K562 treated with DMSO at 1 percent for 12 hours (cell line): ENCODE data around the gene RASSF1. TPM values are rescaled to one million over a fixed set of nuclear protein-coding genes. Genes with fewer than 3 reads are reported as not detected.

Experiments used
- total RNA-seq: library from RNA; unstranded; fragments of 300-600 nt; gene quantifications from 2 replicates; pipeline ENCODE4 v1.2.3, GENCODE V29; 2022; ENCODE audit not compliant: insufficient read depth

RASSF1 gene, protein sequence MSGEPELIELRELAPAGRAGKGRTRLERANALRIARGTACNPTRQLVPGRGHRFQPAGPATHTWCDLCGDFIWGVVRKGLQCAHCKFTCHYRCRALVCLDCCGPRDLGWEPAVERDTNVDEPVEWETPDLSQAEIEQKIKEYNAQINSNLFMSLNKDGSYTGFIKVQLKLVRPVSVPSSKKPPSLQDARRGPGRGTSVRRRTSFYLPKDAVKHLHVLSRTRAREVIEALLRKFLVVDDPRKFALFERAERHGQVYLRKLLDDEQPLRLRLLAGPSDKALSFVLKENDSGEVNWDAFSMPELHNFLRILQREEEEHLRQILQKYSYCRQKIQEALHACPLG
- 44.3 and 50.8 TPM in 2 replicates for total RNA-seq

DNA sequence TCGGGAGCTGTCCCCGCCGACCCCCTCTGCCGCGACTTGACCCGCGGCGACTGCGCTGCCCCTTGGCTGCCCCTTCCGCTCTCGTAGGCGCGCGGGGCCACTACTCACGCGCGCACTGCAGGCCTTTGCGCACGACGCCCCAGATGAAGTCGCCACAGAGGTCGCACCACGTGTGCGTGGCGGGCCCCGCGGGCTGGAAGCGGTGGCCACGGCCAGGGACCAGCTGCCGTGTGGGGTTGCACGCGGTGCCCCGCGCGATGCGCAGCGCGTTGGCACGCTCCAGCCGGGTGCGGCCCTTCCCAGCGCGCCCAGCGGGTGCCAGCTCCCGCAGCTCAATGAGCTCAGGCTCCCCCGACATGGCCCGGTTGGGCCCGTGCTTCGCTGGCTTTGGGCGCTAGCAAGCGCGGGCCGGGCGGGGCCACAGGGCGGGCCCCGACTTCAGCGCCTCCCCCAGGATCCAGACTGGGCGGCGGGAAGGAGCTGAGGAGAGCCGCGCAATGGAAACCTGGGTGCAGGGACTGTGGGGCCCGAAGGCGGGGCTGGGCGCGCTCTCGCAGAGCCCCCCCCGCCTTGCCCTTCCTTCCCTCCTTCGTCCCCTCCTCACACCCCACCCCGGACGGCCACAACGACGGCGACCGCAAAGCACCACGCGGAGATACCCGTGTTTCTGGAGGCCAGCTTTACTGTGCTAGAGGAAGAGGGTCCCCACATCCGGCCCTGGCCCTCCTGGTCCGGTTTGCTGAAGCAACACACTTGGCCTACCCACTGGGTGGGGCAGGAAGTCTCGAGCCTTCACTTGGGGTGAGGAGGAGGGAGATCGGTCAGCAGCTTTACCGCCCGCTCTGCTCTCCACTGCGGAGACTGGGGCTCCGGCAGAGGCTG, at the start of gene RASSF1:
RASSF1 (minus strand) TSS at position 389 of the 882 bp plus-strand sequence; CDS start at position 358, 31 bp downstream.

DNA sequence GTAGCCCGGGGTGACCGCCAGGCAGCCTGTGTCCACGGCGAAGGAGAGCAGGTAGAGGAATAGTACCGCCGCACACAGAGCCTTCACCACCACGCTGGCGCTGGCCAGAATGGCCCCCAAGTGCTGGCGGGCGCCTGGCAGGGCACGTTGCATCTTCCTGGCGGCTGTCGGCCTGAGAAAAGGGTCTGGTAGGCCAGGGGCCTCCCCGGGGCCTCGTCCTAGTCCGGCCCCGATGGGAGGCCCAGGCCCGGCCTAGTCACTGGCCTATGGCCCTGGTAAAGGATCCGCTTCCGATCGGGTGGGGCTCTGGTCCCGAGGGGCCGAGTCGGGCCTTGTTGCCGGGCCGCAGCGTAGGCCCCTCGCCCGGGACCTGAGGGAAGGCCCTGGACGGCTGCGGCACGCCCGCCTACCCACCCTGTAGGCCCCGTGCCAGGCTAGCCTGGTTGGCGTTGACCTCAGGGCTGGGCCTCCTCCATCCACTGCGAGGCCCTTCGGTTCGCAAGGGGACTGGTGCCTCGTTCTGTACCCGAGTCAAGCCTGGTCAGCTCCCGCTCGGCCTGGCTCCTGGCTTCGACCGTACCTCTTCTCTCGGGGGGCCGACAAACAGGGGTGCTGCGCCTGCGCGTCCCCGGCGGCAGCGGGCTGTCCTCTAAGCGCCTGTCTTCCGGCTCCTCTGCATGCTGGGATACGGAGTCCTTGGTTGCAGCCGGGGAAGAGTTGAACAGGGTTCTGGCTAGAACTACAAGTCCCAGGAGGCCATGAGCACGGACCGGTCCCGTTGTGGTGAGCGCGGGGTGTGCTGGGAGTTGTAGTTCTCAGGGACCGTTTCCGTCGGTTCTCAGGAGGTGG, 18.5 kb upstream of the RASSF1 start, which contains the start of gene TMEM115:
TMEM115 (minus strand) TSS at position 611 of the 849 bp plus-strand sequence; CDS start at position 153, 458 bp downstream.

DNA sequence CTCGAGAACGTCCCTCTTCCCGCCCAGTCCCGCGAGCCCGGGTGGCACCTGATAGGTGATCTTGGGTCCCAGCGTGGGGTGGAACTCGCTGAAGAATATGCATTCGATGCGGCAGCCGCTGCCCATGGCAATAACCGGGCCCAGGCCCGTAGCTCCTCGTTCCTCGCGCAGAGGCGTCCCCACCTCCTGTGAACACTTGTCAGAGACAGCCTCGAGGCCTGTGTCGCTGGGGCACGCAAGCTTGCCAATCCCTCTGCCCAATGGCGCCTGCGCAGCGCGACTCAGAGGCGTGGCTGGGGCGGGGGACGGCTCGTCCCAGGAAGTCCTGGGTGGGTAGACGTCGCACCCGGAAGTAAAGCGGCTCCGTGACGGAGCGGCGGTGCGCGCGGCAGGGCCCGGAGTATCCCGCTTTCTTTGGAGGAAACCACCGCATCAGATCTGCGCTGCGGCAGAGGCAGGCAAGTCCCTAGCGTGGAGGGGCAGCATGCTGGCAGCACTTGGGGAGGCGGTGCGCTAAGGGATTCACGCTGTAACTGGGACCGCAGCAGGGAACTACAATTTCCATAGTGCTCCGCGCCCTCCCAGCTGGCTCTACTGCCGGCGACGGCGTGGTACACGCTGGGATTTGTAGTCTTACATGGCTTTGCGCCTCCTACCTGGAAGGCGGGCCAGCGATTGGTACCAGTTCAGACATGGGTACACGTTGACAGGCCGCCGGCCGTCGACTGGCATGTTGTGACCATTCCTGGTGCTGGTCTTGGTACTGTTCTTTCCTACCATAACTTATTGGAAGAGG, 10.1 kb upstream of the RASSF1 start, which contains the start of the genes CYB561D2 and NPRL2:
CYB561D2 (plus strand) TSS at position 336 of the 796 bp plus-strand sequence. CDS start 572 bp downstream, outside the sequence.
NPRL2 (minus strand) TSS at position 249 of the 796 bp plus-strand sequence; CDS start at position 126, 123 bp downstream.

DNA sequence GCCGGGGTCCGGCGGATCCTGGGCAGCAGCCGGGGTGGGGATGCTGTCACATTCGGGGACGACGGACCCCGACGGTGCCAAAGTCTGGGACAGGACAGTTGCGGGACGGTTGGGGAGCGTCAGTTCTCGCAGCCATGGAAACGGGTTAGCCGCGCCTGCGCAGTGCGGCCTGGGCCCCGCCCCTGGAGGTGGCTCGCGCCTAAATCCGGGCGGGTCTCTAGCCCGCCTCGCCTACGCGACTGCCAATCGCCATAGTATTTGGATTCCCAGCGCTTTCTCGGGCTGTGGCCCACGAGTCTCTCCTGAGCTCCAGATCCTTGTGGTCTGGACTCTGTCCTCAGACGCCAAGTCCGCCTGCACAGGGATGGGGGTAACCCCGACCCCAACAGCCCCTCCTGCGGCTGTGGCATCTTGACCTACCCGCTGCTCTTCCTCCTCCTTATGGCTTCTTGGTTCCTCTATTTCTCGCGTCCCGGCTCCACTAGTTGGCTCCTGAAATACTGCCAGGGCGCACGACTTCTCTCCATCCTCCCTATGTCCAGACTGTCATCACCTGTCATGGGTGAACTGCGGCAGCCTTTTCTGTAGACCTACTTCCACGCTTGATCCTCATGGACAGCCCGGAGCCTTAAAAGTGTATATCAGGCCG, 5.1 kb upstream of the RASSF1 start, which contains the start of gene ZMYND10:
ZMYND10 (minus strand) TSS at position 147 of the 649 bp plus-strand sequence. CDS start 153 bp downstream, outside the sequence.

DNA sequence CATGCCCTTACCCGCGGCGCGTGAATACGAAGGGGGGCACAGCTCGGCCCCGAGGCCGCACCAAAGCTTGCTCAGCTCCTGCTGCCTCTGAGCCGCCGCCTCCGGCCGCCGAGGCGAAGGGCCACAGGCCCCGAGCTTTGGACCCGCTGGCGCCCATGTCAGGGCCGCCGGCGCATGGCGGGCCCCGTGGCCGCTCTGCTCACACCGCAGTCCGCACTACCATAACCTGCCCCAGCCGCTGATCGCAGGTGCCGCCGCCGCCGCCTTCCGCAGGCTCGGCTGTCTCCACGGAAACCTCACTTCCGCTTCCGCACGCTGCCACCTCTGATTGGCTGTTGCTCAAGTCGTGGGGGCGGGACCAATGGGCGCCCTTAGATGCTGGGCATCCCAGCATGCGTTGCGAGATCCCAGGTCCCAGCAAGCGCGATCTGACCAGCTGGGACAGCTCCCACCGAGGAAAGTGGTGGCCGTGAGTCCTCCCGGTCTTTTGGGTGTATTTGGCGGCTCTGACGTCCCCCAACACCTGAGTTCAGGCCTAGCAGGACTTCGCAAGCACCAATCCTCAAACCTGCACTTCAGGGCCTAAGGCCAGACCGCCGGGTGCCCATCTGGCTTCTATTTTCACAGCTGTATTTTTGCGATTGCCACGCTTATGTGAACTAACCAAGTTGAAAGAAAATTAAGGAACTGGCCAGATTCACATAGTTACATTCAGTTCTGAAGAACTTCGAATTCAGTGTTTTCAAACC, 12.5 kb downstream of the RASSF1 start, which contains the start of gene TUSC2:
TUSC2 (minus strand) TSS at position 281 of the 749 bp plus-strand sequence; CDS start at position 157, 124 bp downstream.

DNA sequence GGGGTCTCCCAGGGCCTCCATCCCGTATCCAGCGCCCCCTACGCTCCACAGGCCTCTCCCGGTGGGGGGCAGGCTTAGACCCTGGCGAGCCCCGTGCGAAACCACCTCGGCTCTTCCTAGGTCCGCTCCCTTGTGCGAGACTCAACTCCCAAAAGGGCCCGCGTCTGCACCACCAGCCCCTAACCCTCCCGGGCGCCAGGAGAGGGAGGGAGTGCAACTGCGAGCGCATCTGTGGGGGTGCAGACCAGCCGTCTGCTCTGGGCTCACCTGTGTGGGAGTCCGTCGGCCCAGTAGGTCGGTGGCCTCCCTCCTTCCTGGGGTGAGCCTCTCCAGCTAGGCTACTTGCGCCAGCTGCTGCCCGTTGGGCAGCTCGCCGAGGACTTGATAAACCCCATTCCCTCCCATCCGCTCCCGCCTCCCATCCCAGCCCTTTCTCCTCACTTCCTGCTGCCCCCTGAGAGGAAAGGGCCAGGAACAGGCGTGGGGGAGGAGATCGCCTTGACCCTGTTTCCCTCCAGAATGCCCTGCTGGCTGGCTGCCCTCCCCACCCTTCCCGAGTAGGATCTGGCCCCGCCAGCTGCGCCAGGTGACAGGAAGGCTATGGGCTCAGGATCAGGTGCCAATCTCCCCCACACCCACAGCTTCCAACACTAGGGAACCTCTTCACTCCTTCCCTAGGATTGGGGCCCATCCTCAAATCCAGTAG, 18.1 kb downstream of the RASSF1 start, which contains the start of gene HYAL2:
HYAL2 (minus strand) TSS at position 360 of the 706 bp plus-strand sequence. CDS start 2,256 bp downstream, outside the sequence.

DNA sequence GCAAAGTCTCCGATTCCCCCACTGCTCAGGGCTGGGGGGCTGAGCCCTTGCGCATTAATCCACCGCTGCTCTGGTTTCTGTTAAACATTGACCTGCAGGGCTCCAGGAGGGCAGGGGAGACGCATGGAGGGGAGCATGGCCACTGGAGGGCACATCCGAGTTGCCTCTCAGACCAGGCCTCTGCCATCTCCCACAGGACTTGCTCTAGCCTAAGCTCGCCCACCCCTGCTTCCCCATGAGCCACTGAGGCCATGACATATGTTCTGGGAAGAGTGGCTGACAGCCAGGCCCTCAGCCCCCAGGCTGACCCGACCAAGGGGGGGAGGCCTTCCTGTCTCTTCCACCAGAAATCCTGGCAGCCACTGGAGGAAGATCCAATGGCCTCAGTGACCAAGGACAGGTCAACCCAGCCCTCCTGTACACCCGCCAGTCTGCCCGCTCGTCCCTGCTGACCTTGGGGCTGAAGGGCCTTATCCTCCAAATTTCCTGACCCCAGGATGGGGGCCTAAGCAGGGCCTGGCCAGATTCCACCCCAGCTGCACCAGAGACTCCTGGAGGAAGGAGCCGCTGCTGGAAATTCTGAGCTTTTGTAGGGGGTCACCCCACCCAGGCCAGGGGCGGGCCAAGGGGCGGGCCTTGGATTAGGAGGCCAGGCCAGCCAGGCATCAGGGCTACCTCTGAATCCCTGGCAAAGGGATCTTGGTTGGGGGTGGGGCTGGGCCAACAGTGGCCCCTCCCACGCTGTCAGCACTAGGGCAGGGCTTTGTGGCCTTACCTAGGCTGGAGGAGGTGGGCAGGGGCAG, 37.4 kb downstream of the RASSF1 start, which contains the start of gene HYAL1:
HYAL1 (minus strand) TSS at position 562 of the 803 bp plus-strand sequence. CDS start 618 bp downstream, outside the sequence.

DNA sequence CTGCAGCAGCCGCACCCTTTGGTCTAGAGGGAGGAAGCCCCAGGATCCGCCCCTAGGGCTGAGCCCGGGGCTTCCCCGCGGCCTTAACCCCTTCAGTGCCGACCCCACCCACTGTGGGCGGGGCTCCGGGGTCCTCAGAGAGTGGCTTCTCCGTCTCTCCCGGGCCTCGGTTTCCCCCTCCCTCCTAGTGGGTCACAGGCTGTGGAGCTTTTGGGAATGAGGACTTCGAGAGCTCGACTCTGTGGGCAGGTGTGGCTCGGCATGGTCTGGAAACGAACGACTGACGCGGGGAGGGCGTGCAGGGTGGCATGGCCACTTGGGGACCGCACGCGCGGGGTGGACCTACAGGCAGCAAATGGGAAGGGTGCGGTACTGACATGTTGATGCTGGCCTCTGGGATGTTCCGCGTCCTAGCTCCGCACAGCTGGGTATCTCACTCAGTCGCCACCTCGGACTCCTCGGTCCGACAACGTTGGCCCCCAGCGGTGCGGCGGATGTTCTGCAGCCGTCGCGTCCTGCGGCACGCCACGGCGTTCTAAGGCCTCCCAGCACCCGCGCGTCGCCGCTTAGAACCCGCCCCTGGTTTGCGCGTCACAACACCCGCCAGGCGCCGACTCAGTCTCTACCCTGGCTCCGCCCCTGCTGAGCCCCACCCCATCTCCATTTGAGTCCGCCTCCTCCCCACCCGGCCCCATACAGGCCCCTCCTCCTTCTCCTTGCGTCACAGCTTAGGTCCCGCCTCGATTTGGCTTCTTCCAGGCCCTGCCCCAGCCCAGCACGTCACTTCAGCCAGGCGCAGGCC, 41.6 kb downstream of the RASSF1 start, which contains the start of the genes HYAL3 and NAA80:
HYAL3 (minus strand) TSS at position 570 of the 802 bp plus-strand sequence. CDS start 3,803 bp downstream, outside the sequence.
NAA80 (minus strand) TSS at position 570 of the 802 bp plus-strand sequence. CDS start 1,942 bp downstream, outside the sequence.

DNA sequence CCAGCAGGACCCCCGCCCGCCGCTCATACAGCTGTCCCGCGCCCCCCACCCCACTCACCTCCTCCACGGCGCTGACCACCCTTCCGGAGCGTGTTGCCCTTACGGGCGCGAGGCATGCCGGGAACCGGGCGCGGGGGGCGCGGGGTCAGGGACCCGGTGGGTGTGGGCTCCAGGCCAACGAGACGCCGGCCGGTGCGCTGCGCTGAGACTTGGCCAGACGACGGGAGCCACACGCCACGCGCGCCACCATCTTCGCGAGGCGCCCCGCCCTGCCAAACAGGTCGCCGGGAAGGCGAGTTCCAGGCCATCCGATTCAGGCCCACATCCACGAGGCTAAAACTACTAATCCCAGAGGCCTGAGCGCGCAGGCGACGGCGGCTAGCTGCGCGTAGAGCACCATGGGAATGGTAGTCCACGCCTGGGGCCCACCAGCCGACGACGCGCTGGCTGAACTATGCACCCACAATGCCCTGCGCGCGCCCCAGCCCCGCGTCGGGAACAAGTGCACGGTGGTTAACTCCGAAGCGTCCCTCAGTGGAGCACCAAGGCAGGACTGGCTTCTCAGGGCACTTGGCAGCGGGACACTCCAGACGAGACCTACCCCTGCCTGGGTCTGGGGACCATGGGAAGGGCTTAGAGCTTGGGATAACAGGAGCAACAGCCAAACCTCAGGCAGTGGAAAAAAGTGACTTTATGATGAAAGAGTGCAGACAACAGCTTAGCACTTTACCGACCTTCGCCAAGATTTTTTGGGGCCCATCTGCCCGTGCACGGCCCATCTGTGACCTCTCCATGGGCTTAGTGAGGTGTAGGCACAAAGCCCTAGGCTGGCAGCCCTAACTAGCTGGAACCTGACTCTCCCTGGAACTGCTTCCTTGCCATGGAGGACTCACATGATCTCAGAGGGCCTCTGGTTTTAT, 48.2 kb downstream of the RASSF1 start, which contains the start of gene IFRD2:
IFRD2 (minus strand) TSS at position 271 of the 920 bp plus-strand sequence; CDS start at position 116, 155 bp downstream.

Other genes with a start within 250 kb of the RASSF1 start
- gene SEMA3F, start 185.5 kb downstream of the RASSF1 start, total RNA-seq, result 1.2 and 3.0 TPM in 2 replicates
- gene GNAT1, start 149.2 kb downstream of the RASSF1 start, total RNA-seq, result not detected in 2 replicates
- gene SLC38A3, start 135.6 kb downstream of the RASSF1 start, total RNA-seq, result not detected in 2 replicates
- 81.0 and 102 TPM in 2 replicates for gene GNAI2, start 104.6 kb downstream of the RASSF1 start, total RNA-seq
- 4.2 and 4.3 TPM in 2 replicates for gene SEMA3B, start 71.7 kb downstream of the RASSF1 start, total RNA-seq
- not detected in 2 replicates for gene LSMEM2, start 61.7 kb downstream of the RASSF1 start, total RNA-seq
- 24.4 and 25.2 TPM in 2 replicates for gene IFRD2, start 48.4 kb downstream of the RASSF1 start, total RNA-seq
- 5.7 and 8.2 TPM in 2 replicates for gene HYAL3, start 41.4 kb downstream of the RASSF1 start, total RNA-seq
- 11.4 and 12.5 TPM in 2 replicates for gene NAA80, start 41.4 kb downstream of the RASSF1 start, total RNA-seq
- gene HYAL1, start 37.3 kb downstream of the RASSF1 start, total RNA-seq, result 1.4 and 3.0 TPM in 2 replicates
- gene HYAL2, start 18.1 kb downstream of the RASSF1 start, total RNA-seq, result 13.7 and 15.2 TPM in 2 replicates
- 37.5 and 40.3 TPM in 2 replicates for gene TUSC2, start 12.6 kb downstream of the RASSF1 start, total RNA-seq
- gene ZMYND10, start 4.9 kb upstream of the RASSF1 start, total RNA-seq, result 0.44 and 1.7 TPM in 2 replicates
- gene NPRL2, start 9.9 kb upstream of the RASSF1 start, total RNA-seq, result 22.0 and 25.3 TPM in 2 replicates
- 11.0 and 11.3 TPM in 2 replicates for gene CYB561D2, start 10.0 kb upstream of the RASSF1 start, total RNA-seq
- 30.7 and 35.7 TPM in 2 replicates for gene TMEM115, start 18.7 kb upstream of the RASSF1 start, total RNA-seq
- gene CACNA2D2, start 162.8 kb upstream of the RASSF1 start, total RNA-seq, result 0.38 TPM in 1 of 2 replicates, not detected in the other
- 2.4 and 3.0 TPM in 2 replicates for gene C3orf18, start 226.9 kb upstream of the RASSF1 start, total RNA-seq
- 12.7 and 13.1 TPM in 2 replicates for gene HEMK1, start 228.7 kb upstream of the RASSF1 start, total RNA-seq